ENCODE results near the gene CDC73.

DNA sequence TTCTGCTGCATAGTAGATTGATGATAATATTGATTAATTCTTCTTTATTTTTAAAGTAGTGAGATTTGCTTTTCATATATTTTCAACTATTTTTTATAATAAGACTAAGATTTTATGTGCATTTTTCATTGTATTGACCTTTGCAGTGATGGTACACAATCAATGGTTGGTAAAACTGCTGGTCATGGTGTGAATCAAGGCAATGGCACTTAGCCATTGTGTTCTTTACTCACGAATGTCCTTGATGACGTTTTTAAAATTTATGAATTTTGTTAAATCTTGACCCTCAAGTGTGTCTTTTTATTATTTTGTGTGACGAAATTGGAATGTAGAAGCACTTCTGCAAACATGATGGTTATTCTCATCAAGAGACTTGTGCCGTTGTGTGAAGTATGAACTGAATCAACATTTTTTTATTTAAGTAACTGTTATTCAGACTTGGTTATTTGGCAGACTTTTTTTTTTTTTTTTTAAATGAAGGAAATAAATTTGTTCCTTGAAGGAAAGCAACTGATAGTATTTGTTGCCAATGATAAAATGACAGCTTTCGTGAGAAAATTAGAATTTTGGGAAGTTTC, 22.6 kb downstream of the CDC73 start:
- TF ChIP-seq CTCF (IDR thresholded peaks at IDR 0.05; ENCODE audit: insufficient read depth, low read length, poor library complexity, severe bottlenecking) (no peak), EZH2phosphoT487 (conservative IDR thresholded peaks at IDR 0.05; ENCODE audit: low read length) (no peak)

Data from SU-DHL-6 (cell line).